KMS-11 (cell line): ENCODE data around the gene OTX2.

Experiments
- H2AFZ ChIP-seq: fragments of 200-600 bp; sonication (generic); 2 replicates; pipeline ENCODE4 v1.6.1; 2016; ENCODE audit warnings: antibody characterized with exemption, mixed run types, low read depth
- H3K27ac ChIP-seq: fragments of 200-600 bp; sonication (generic); 2 replicates; pipeline ENCODE4 v1.6.1; 2016; ENCODE audit warnings: mild to moderate bottlenecking, mixed run types
- H3K27me3 ChIP-seq: fragments of 200-600 bp; sonication (generic); 2 replicates; pipeline ENCODE4 v1.6.1; 2017; ENCODE audit warnings: mild to moderate bottlenecking, low read depth, mixed run types, moderate library complexity; ENCODE audit not compliant: insufficient read depth
- H3K36me3 ChIP-seq: fragments of 200-600 bp; sonication (generic); 2 replicates; pipeline ENCODE4 v1.6.1; 2017; ENCODE audit warnings: mild to moderate bottlenecking, mixed run types; ENCODE audit not compliant: insufficient read depth
- H3K4me1 ChIP-seq: fragments of 200-600 bp; sonication (generic); 2 replicates; pipeline ENCODE4 v1.6.1; 2016; ENCODE audit warnings: mild to moderate bottlenecking, low read depth, mixed run types; ENCODE audit not compliant: poor library complexity, severe bottlenecking
- H3K4me2 ChIP-seq: fragments of 200-600 bp; sonication (generic); 2 replicates; pipeline ENCODE4 v1.7.0; 2016; ENCODE audit warnings: mild to moderate bottlenecking, mixed run types
- H3K4me3 ChIP-seq: fragments of 200-600 bp; sonication (generic); IDR thresholded peaks from 2 replicates; pipeline ENCODE4 v1.6.1; 2017; ENCODE audit warnings: low read depth, low read length, mixed read lengths; ENCODE audit not compliant: insufficient read depth
- H3K79me2 ChIP-seq: fragments of 200-600 bp; sonication (generic); 2 replicates; pipeline ENCODE4 v1.6.1; 2016; ENCODE audit warnings: low read depth, mixed run types; ENCODE audit not compliant: insufficient read depth
- H3K9ac ChIP-seq: fragments of 200-600 bp; sonication (generic); 2 replicates; pipeline ENCODE4 v1.6.1; 2016; ENCODE audit warnings: mild to moderate bottlenecking, mixed run types
- H4K20me1 ChIP-seq: fragments of 200-600 bp; sonication (generic); 2 replicates; pipeline ENCODE4 v1.6.1; 2016; ENCODE audit warnings: mild to moderate bottlenecking, mixed run types; ENCODE audit not compliant: insufficient read depth
- TF ChIP-seq, protein P1 (sequence below): fragments of 200-600 bp; sonication (generic); conservative IDR thresholded peaks from 2 replicates; pipeline ENCODE4 v1.6.1; 2017; ENCODE audit warnings: low read depth, mild to moderate bottlenecking, antibody characterized with exemption, low read length, moderate library complexity, mixed read lengths

The OTX2 gene

DNA sequence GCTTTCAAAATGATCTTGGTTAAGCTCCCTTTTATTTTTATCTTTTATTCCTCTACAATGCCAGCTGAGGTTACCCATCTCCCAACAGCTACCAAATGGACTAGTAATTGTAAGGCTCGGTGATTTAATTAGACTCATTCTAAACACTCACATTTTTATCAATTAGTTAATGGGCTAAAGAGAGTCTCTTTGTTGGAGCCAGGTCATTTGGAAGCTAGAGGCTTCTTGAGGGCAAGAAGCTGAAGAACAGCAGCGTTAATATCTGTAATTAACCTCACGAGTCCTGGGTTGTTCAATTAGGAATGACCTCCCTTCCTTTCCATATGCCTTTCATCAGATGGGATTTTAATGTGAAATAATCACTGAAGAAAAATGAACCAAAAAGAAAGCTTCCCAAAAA is 56.9 kb downstream of the OTX2 start:
- no peaks in the 10 kb centered on the region for H3K27me3 ChIP-seq
- H4K20me1 ChIP-seq: no peaks in the 10 kb centered on the region
- H3K9ac ChIP-seq: no peak overlapping the region
- no peak overlapping the region for H3K4me2 ChIP-seq
- no peaks in the 10 kb centered on the region for H3K4me1 ChIP-seq
- no peak overlapping the region for H3K27ac ChIP-seq
- H3K36me3 ChIP-seq: no peaks in the 10 kb centered on the region
- no peaks in the 10 kb centered on the region for H3K79me2 ChIP-seq
- TF ChIP-seq, protein P1, sequence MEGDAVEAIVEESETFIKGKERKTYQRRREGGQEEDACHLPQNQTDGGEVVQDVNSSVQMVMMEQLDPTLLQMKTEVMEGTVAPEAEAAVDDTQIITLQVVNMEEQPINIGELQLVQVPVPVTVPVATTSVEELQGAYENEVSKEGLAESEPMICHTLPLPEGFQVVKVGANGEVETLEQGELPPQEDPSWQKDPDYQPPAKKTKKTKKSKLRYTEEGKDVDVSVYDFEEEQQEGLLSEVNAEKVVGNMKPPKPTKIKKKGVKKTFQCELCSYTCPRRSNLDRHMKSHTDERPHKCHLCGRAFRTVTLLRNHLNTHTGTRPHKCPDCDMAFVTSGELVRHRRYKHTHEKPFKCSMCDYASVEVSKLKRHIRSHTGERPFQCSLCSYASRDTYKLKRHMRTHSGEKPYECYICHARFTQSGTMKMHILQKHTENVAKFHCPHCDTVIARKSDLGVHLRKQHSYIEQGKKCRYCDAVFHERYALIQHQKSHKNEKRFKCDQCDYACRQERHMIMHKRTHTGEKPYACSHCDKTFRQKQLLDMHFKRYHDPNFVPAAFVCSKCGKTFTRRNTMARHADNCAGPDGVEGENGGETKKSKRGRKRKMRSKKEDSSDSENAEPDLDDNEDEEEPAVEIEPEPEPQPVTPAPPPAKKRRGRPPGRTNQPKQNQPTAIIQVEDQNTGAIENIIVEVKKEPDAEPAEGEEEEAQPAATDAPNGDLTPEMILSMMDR: no peak
- no peak overlapping the region for H3K4me3 ChIP-seq
- H2AFZ ChIP-seq: no peak overlapping the region

DNA sequence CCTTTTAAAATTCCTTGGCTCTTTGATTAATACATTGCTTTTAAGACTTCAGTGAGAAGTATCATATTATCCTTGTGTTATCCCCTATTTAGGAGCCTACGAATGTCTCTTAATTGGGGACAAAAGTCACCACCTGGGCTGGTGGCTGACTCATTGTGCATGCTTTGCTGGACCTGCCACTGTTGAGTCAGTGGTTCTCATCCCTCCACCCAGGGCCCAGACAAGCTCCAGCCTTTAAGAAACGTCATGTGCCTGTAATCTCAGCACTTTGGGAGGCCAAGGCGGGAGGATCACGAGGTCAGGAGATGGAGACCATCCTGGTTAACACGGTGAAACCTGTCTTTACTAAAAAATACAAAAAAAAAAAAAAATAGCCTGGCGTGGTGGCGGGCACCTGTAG is 57.9 kb downstream of the OTX2 start:
- H2AFZ ChIP-seq: no peak overlapping the region
- no peaks in the 10 kb centered on the region for H3K36me3 ChIP-seq
- no peaks in the 10 kb centered on the region for H3K27me3 ChIP-seq
- no peak overlapping the region for H3K9ac ChIP-seq
- TF ChIP-seq, protein P1: no peak
- no peak overlapping the region for H3K27ac ChIP-seq
- H3K4me3 ChIP-seq: no peak overlapping the region
- H3K4me1 ChIP-seq: no peaks in the 10 kb centered on the region
- no peaks in the 10 kb centered on the region for H4K20me1 ChIP-seq
- H3K79me2 ChIP-seq: no peaks in the 10 kb centered on the region
- no peak overlapping the region for H3K4me2 ChIP-seq

DNA sequence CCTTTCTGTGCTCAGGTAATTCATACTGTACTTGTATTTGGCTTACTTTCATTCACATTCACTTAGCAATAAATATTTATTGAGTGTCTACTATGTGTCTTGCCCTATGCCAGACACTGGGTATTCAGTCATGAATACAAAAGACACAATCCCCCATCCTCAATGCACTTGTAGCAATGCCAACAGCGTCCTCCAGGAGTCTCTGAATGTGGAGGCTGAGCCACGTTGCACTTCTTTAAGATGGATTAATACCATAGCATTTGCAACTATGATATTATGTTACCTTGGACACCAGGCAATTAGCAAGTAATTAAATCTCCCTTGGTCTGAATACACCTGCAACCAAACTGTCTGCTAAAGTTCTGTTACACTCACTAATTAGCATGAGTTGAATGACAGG is 58.8 kb downstream of the OTX2 start:
- H3K36me3 ChIP-seq: no peaks in the 10 kb centered on the region
- no peaks in the 10 kb centered on the region for H3K27me3 ChIP-seq
- H3K4me3 ChIP-seq: no peak overlapping the region
- H3K4me2 ChIP-seq: no peak overlapping the region
- H3K27ac ChIP-seq: no peak overlapping the region
- no peak overlapping the region for H2AFZ ChIP-seq
- TF ChIP-seq, protein P1: no peak
- H3K79me2 ChIP-seq: no peaks in the 10 kb centered on the region
- H4K20me1 ChIP-seq: no peaks in the 10 kb centered on the region
- no peaks in the 10 kb centered on the region for H3K4me1 ChIP-seq
- H3K9ac ChIP-seq: no peak overlapping the region
